HepG2 (cell line): ENCODE measurements around the gene TBC1D14. TPM values are rescaled to one million over a fixed set of nuclear protein-coding genes. Genes with fewer than 3 reads are reported as not detected.

Experiments used
- ASH2L ChIP-seq: fragments of 300-600, 200-600 bp; sonication (generic); IDR thresholded peaks from 2 replicates; pipeline ENCODE4 v1.7.0; 2017; ENCODE audit warnings: low read depth, mild to moderate bottlenecking, moderate library complexity, mixed read lengths, low read length; ENCODE audit not compliant: insufficient read length
- DDIT3 ChIP-seq: sonication (generic); formaldehyde crosslinking; IDR thresholded peaks from 2 replicates; pipeline ENCODE4 v1.4.0; 2020; ENCODE audit warnings: mild to moderate bottlenecking, missing genetic modification reagents
- DMTF1 ChIP-seq: sonication (generic); formaldehyde crosslinking; IDR thresholded peaks from 2 replicates; pipeline ENCODE4 v1.4.0; 2020; ENCODE audit warnings: mild to moderate bottlenecking, missing genetic modification reagents
- GTF2F1 ChIP-seq: fragments of 150-350 bp; IDR thresholded peaks from 2 replicates; pipeline ENCODE4 v1.6.1; 2014; ENCODE audit warnings: low read length
- MAX ChIP-seq: IDR thresholded peaks from 2 replicates; pipeline ENCODE4 v1.6.1; 2012; ENCODE audit warnings: inconsistent platforms
- MED1 ChIP-seq: sonication (generic); formaldehyde crosslinking; IDR thresholded peaks from 2 replicates; pipeline ENCODE4 v1.4.0; 2020; ENCODE audit warnings: missing genetic modification reagents
- RARA ChIP-seq: IDR thresholded peaks from 2 replicates; pipeline ENCODE4 v1.6.1; 2016; ENCODE audit warnings: missing genetic modification reagents, missing compliant biosample characterization
- SMARCE1 ChIP-seq: fragments of 450-650 bp; IDR thresholded peaks from 2 replicates; pipeline ENCODE4 v1.6.1; 2017; ENCODE audit warnings: borderline replicate concordance
- TFDP2 ChIP-seq: sonication (generic); formaldehyde crosslinking; IDR thresholded peaks from 2 replicates; pipeline ENCODE4 v1.4.0; 2020; ENCODE audit warnings: missing genetic modification reagents
- ZBTB49 ChIP-seq: sonication (generic); formaldehyde crosslinking; IDR thresholded peaks from 2 replicates; pipeline ENCODE4 v1.4.0; 2020; ENCODE audit warnings: missing genetic modification reagents, borderline replicate concordance
- ZNF207 ChIP-seq: fragments of 450-650 bp; IDR thresholded peaks from 2 replicates; pipeline ENCODE4 v1.6.1; 2016; ENCODE audit warnings: antibody characterized with exemption, borderline replicate concordance
- ZNF275 ChIP-seq: sonication (generic); formaldehyde crosslinking; IDR thresholded peaks from 2 replicates; pipeline ENCODE4 v1.8.0; 2022; ENCODE audit warnings: missing genetic modification reagents, mild to moderate bottlenecking, inconsistent platforms, borderline replicate concordance
- ZNF33B ChIP-seq: sonication (generic); formaldehyde crosslinking; IDR thresholded peaks from 2 replicates; pipeline ENCODE4 v1.5.1; 2020; ENCODE audit warnings: mild to moderate bottlenecking, missing genetic modification reagents
- ZNF674 ChIP-seq: sonication (generic); formaldehyde crosslinking; IDR thresholded peaks from 2 replicates; pipeline ENCODE4 v1.5.0; 2020; ENCODE audit warnings: low read depth, mild to moderate bottlenecking, missing genetic modification reagents
- ZNF740 ChIP-seq: sonication (generic); formaldehyde crosslinking; IDR thresholded peaks from 2 replicates; pipeline ENCODE4 v1.4.0; 2020; ENCODE audit warnings: missing genetic modification reagents
- polyA plus RNA-seq, 8 experiments: library from polyadenylated mRNA; depleted of rRNA in 3 of 8; stranded (reverse) in 7 of 8; unstranded in 1 of 8; fragments of >200 nt; fragmentation: Illumina TruSeq in 4 of 8; extraction: Trizol in 4 of 8; gene quantifications; 2 replicates each; pipeline versions ENCODE4 v1.2.1 to v1.2.3, GENCODE V29; 2011 to 2016; ENCODE audit warnings: low read depth in 4 of 8, missing spikeins in 1 of 8, mixed read lengths in 1 of 8; ENCODE audit not compliant: insufficient read depth in 1 of 8
- total RNA-seq, 5 experiments: library from RNA; depleted of rRNA; stranded (reverse); fragments of >200 nt; fragmentation: Illumina TruSeq; extraction: Trizol; gene quantifications; 2 replicates each; pipeline ENCODE4 v1.2.3, GENCODE V29; 2016; ENCODE audit warnings: low read depth in 1 of 5

Gene TBC1D14
- total and polyA plus RNA-seq, 2 of the 13 experiments (the other 11 are each of a cell fraction or from before 2014, with no cell fraction given), result 29.5 to 46.5 TPM

GRCh38 chr4:6917461-6918271, 8.0 kb downstream of the TBC1D14 start (continued):
- TF ChIP-seq ZBTB49 (CRISPR knock-in tag) (no peak), MED1 (peak; percentile 93), DMTF1 (CRISPR knock-in tag) (0 out of 2 replicates have a peak, but pooled peaks have one; percentile 45), ZNF207 (no peak), GTF2F1 (no peak), ZNF33B (CRISPR knock-in tag) (peak; percentile 76; the same call in 1 of the 2 replicates), SMARCE1 (no peak), ASH2L (peak; percentile 26), MAX (peak; percentile 94), RARA (CRISPR knock-in tag) (peak; percentile 93), DDIT3 (no peak), ZNF674 (CRISPR knock-in tag) (no peak), TFDP2 (CRISPR knock-in tag) (peak; percentile 71), ZNF275 (0 out of 2 replicates have a peak, but pooled peaks have one; percentile 45), ZNF740 (no peak)
